HL-60 (cell line): ENCODE measurements around the gene GBP5.

Experiments
- DNase-seq, 2 experiments: peaks; one replicate each; pipeline ENCODE4 v3.0.0-alpha.2; 2010 to 2020; ENCODE audit warnings: low read depth in 1 of 2, low spot score in 1 of 2
- H3K27ac ChIP-seq: fragments of 250-450 bp; sonication (Bioruptor Pico); replicated peaks from 2 replicates; pipeline ENCODE4 v1.5.1; 2020; ENCODE audit warnings: mild to moderate bottlenecking, moderate library complexity
- H3K27me3 ChIP-seq: fragments of 250-450 bp; sonication (Bioruptor Pico); 2 replicates; pipeline ENCODE4 v1.5.1; 2021; ENCODE audit warnings: mild to moderate bottlenecking, moderate library complexity; ENCODE audit not compliant: insufficient read depth, poor library complexity, severe bottlenecking
- H3K4me3 ChIP-seq: replicated peaks from 2 replicates; pipeline ENCODE4 v1.5.1; 2011; ENCODE audit warnings: mild to moderate bottlenecking, control low read depth, low read length; ENCODE audit not compliant: insufficient read depth
- GABPA ChIP-seq: IDR thresholded peaks from 2 replicates; pipeline ENCODE4 v1.6.1; 2012; ENCODE audit warnings: low read depth
- POLR2AphosphoS5 ChIP-seq: IDR thresholded peaks from 2 replicates; pipeline ENCODE4 v1.6.1; 2012; ENCODE audit warnings: low read depth
- SPI1 ChIP-seq: IDR thresholded peaks from 2 replicates; pipeline ENCODE4 v1.6.1; 2012; ENCODE audit warnings: low read depth, mild to moderate bottlenecking, borderline replicate concordance
- TF ChIP-seq, protein P1 (sequence below): IDR thresholded peaks from one replicate; pipeline ENCODE4 v1.5.1; 2011; ENCODE audit warnings: low read length, control low read depth, inconsistent platforms; ENCODE audit not compliant: insufficient read depth
- TF ChIP-seq, protein P2 (sequence below): IDR thresholded peaks from 2 replicates; pipeline ENCODE4 v1.6.1; 2012; ENCODE audit warnings: low read depth; ENCODE audit not compliant: insufficient replicate concordance

Gene GBP5

DNA sequence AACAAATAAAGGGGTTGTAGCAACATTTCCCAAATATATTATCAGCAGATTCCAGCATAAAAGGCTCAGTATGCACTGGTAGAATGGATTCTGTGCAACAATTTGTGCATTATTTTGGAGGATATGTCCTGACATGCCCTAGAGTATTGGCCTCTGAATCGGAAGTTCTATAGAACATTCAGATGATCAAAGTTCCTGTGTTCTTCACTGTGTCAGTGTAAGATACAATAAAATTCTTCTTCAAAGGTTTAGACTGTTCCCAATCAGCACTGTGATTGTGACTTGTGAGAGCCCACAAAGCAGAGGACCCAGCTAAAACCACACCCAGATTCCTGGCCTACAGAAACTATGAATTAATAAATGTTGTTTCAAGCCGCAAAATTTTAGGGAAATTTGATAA lies 33.6 kb upstream of the GBP5 start:
- Histone ChIP-seq H3K4me3 (no peak overlapping the region), H3K27me3 (no peaks in the 10 kb centered on the region), H3K27ac (no peak overlapping the region)
- TF ChIP-seq SPI1, result no peak
- no peak for TF ChIP-seq GABPA
- TF ChIP-seq, protein P1, sequence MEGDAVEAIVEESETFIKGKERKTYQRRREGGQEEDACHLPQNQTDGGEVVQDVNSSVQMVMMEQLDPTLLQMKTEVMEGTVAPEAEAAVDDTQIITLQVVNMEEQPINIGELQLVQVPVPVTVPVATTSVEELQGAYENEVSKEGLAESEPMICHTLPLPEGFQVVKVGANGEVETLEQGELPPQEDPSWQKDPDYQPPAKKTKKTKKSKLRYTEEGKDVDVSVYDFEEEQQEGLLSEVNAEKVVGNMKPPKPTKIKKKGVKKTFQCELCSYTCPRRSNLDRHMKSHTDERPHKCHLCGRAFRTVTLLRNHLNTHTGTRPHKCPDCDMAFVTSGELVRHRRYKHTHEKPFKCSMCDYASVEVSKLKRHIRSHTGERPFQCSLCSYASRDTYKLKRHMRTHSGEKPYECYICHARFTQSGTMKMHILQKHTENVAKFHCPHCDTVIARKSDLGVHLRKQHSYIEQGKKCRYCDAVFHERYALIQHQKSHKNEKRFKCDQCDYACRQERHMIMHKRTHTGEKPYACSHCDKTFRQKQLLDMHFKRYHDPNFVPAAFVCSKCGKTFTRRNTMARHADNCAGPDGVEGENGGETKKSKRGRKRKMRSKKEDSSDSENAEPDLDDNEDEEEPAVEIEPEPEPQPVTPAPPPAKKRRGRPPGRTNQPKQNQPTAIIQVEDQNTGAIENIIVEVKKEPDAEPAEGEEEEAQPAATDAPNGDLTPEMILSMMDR, result no peak
- TF ChIP-seq POLR2AphosphoS5, result no peak
- TF ChIP-seq, protein P2, sequence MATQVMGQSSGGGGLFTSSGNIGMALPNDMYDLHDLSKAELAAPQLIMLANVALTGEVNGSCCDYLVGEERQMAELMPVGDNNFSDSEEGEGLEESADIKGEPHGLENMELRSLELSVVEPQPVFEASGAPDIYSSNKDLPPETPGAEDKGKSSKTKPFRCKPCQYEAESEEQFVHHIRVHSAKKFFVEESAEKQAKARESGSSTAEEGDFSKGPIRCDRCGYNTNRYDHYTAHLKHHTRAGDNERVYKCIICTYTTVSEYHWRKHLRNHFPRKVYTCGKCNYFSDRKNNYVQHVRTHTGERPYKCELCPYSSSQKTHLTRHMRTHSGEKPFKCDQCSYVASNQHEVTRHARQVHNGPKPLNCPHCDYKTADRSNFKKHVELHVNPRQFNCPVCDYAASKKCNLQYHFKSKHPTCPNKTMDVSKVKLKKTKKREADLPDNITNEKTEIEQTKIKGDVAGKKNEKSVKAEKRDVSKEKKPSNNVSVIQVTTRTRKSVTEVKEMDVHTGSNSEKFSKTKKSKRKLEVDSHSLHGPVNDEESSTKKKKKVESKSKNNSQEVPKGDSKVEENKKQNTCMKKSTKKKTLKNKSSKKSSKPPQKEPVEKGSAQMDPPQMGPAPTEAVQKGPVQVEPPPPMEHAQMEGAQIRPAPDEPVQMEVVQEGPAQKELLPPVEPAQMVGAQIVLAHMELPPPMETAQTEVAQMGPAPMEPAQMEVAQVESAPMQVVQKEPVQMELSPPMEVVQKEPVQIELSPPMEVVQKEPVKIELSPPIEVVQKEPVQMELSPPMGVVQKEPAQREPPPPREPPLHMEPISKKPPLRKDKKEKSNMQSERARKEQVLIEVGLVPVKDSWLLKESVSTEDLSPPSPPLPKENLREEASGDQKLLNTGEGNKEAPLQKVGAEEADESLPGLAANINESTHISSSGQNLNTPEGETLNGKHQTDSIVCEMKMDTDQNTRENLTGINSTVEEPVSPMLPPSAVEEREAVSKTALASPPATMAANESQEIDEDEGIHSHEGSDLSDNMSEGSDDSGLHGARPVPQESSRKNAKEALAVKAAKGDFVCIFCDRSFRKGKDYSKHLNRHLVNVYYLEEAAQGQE, result no peak
- DNase-seq, result no peak

DNA sequence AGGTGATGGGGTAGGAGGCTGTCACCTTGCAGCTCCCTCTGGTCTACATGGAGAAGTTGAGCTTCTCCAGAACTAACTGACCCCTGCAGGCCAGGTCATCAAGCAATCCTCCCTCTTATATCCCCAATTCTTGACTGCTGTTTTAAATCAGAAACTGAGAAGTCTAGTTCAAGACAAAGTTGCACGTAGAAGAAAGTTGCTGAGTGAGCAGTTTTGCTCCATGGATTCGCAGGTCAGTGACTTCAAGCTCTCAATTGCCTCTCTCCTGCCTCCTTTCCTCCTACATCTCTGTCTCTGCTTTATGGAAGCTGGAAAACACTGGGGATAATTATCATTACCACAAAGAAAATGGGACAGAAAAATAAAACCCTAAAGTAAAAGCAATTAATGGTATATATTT lies 32.8 kb upstream of the GBP5 start:
- TF ChIP-seq SPI1 (no peak), POLR2AphosphoS5 (no peak), GABPA (no peak)
- TF ChIP-seq, protein P2, result no peak
- TF ChIP-seq, protein P1, result no peak
- no peak overlapping the region for H3K27ac ChIP-seq
- DNase-seq, result no peak
- no peaks in the 10 kb centered on the region for H3K27me3 ChIP-seq
- no peak overlapping the region for H3K4me3 ChIP-seq

DNA sequence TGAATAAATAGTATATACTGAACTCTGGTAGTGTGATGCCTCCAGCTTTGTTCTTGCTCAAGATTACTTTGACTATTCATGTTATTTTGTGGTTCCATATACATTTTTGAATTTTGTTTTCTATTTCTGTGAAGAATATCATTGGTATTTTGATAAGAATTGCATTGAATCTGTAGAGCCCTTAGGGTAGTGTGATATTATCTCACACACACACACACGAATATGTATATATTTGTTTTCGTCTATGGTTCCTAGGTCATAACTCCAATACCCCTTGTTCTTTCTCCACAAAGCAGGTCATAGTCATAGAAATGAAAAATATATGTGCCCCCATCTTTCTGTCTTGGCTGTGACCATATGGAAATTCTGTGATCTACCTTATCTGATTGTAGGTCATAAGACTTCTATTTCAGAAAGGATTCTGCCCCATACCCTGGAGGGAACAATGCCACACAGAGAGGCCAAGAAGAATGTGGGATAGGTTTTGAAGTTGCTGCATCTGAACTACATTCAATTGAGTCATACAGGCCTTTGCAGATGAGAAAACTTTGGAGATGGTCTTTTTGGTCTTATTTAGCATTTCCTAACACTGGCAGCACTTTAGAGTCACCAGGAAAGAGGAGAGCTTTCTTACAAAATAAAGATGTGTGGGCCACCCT lies 32.0 kb upstream of the GBP5 start:
- DNase-seq, result no peak
- no peak overlapping the region for H3K27ac ChIP-seq
- no peaks in the 10 kb centered on the region for H3K27me3 ChIP-seq
- no peak overlapping the region for H3K4me3 ChIP-seq
- TF ChIP-seq SPI1, result no peak
- TF ChIP-seq, protein P1, result no peak
- no peak for TF ChIP-seq POLR2AphosphoS5
- TF ChIP-seq GABPA, result no peak
- TF ChIP-seq, protein P2, result no peak
